Stimulated activated CD4-positive, alpha-beta T cell treated with anti-CD3 and anti-CD28 coated beads, Interleukin-15, amount 100 ng/mL, for 48 hours (primary cell): Measurements from ENCODE around the gene SON.
A peak's percentile ranks its signal among the peaks of the same experiment; 100 is the strongest.

Source experiments
- DNase-seq, 2 donors: peaks; one replicate each; pipeline ENCODE4 v3.0.0-alpha.2; 2020; ENCODE audit warnings: low read depth in 2 of 2

The SON gene

DNA sequence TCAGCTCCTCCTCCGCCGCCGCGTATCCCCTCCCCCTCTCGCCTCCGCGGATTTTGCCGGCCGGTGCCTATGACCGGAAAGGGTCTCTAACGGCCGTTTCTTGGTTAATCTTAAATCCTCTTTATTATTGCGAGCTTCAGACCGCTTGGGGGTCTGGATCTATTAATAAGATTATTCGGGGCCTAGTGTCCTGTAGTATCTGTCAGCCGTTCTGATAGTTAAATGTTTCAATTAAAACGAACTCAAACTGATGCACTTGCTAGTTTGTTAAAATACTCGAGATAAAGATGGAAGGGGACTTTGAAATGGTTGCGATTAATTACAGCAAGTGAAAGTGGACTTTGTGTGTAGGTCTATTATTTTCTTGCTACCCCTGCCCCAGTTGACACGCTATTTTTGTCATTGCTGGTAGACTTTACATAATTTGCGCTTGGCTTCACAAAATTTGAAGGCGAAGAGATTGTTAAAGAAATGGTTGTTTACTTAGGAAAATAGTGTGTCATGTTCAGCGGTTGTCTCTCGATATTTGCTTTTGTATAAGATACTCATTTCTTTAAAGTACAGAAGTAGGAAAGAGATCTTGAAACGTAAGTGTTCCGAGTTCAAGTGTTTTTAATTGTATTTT lies 779 bp downstream of the SON start:
- peak; percentile 56 to 74 for DNase-seq

- DNase-seq: no peak
Measured at GRCh38 chr21:33544451-33545195, 1.8 kb downstream of the SON start.

GRCh38 chr21:33546086-33546485 lies 3.2 kb downstream of the SON start:
- DNase-seq: no peak

DNA sequence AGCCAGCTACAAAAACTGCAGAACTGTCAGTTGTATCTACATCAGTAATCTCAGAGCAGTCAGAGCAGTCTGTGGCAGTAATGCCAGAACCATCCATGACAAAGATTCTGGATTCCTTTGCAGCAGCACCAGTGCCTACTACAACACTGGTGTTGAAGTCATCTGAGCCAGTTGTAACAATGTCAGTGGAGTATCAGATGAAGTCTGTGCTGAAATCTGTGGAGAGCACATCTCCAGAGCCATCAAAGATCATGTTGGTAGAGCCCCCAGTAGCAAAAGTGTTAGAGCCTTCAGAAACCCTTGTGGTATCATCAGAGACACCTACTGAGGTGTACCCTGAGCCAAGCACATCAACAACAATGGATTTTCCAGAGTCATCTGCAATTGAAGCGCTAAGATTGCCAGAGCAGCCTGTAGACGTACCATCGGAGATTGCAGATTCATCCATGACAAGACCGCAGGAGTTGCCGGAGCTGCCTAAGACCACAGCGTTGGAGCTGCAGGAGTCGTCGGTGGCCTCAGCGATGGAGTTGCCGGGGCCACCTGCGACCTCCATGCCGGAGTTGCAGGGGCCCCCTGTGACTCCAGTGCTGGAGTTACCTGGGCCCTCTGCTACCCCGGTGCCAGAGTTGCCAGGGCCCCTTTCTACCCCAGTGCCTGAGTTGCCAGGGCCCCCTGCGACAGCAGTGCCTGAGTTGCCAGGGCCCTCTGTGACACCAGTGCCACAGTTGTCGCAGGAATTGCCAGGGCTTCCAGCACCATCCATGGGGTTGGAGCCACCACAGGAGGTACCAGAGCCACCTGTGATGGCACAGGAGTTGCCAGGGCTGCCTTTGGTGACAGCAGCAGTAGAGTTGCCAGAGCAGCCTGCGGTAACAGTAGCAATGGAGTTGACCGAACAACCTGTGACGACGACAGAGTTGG lies 7.3 kb downstream of the SON start:
- DNase-seq: no peak

GRCh38 chr21:33550772-33551660 lies 8.2 kb downstream of the SON start:
- DNase-seq: no peak

- DNase-seq: no peak
Measured at GRCh38 chr21:33551664-33552063, 8.8 kb downstream of the SON start.

DNA sequence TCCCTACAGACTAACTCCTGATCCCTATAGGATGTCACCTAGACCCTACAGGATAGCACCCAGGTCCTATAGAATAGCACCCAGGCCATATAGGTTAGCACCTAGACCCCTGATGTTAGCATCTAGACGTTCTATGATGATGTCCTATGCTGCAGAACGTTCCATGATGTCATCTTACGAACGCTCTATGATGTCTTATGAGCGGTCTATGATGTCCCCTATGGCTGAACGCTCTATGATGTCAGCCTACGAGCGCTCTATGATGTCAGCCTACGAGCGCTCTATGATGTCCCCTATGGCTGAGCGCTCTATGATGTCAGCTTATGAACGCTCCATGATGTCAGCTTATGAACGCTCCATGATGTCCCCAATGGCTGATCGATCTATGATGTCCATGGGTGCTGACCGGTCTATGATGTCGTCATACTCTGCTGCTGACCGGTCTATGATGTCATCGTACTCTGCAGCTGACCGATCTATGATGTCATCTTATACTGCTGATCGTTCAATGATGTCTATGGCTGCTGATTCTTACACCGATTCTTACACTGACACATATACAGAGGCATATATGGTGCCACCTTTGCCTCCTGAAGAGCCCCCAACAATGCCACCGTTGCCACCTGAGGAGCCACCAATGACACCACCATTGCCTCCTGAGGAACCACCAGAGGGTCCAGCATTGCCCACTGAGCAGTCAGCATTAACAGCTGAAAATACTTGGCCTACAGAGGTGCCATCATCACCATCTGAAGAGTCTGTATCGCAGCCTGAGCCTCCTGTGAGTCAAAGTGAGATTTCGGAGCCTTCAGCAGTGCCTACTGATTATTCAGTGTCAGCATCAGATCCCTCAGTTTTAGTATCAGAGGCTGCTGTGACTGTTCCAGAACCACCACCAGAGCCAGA lies 9.5 kb downstream of the SON start:
- no peak for DNase-seq

DNA sequence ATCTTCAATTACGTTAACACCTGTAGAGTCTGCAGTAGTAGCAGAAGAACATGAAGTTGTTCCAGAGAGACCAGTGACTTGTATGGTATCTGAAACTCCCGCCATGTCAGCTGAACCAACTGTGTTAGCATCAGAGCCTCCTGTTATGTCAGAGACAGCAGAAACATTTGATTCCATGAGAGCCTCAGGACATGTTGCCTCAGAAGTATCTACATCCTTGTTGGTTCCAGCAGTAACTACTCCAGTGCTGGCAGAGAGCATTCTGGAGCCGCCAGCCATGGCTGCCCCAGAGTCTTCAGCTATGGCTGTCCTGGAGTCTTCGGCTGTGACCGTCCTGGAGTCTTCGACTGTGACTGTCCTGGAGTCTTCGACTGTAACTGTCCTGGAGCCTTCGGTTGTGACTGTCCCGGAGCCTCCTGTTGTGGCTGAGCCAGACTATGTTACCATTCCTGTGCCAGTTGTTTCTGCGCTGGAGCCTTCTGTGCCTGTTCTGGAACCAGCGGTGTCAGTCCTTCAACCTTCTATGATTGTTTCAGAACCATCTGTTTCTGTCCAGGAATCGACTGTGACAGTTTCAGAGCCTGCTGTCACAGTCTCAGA lies 10.3 kb downstream of the SON start:
- DNase-seq: no peak

DNA sequence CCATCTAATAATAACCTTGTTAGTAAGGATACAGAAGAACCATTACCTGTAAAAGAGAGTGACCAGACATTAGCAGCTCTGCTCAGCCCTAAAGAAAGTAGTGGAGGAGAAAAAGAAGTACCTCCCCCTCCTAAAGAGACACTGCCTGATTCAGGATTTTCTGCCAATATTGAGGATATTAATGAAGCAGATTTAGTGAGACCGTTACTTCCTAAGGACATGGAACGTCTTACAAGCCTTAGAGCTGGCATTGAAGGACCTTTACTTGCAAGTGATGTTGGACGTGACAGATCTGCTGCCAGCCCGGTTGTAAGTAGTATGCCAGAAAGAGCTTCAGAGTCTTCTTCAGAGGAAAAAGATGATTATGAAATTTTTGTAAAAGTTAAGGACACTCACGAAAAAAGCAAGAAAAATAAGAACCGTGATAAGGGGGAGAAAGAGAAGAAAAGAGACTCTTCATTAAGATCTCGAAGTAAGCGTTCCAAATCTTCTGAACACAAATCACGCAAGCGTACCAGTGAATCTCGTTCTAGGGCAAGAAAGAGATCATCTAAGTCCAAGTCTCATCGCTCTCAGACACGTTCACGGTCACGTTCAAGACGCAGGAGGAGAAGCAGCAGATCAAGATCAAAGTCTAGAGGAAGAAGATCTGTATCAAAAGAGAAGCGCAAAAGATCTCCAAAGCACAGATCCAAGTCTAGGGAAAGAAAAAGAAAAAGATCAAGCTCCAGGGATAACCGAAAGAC lies 11.6 kb downstream of the SON start:
- no peak for DNase-seq

DNA sequence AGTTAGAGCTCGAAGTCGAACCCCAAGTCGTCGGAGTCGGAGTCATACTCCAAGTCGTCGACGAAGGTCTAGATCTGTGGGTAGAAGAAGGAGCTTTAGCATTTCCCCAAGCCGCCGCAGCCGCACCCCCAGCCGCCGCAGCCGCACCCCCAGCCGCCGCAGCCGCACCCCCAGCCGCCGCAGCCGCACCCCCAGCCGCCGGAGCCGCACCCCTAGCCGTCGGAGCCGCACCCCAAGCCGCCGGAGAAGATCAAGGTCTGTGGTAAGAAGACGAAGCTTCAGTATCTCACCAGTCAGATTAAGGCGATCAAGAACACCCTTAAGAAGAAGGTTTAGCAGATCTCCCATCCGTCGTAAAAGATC lies 12.1 kb downstream of the SON start:
- no peak for DNase-seq

DNA sequence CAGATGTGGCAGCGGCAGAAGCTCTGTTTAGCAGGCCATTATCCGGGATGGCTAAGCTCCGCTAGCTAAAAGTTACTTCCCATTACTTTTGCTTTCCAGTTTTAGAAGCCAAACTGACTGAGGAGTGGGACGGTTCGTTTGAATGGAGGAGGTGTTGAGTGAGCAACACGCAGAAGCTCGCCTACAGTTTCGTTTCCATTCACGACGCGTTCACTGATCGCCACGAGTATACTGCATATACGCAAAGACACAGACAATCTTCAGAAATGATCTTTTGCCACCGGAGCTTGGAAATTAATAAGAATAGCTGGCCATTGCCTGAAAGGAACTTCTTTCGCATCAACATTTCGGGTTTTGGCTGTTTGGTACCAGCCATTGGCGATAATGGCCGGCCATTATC lies 14.6 kb downstream of the SON start:
- DNase-seq: no peak

DNA sequence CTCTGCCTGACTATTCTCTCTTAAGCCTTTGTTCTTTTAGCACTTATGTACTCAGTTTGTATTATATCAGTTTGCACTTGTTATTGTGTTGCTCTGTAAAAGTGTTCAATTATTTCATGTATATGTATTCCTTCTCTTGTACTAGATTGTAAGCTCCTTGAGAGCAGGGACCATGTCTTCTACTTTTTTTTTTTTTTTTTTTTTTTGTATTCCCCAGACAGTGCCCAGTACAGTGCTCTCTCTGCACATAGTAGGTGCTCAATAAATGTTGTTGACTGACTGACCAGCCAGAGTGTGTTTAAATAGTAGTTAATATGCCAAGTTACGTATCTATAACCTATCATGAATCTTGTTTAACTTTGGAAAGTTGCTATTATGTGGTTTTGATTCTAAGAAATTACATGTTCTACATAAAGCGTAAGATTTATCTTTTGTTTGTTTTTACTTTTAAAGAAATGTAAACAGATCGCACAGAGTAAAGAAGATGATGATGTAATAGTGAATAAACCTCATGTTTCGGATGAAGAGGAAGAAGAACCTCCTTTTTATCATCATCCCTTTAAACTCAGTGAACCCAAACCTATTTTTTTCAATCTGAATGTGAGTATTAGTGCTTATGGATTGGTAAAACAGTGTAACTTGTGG lies 16.1 kb downstream of the SON start:
- no peak for DNase-seq

DNA sequence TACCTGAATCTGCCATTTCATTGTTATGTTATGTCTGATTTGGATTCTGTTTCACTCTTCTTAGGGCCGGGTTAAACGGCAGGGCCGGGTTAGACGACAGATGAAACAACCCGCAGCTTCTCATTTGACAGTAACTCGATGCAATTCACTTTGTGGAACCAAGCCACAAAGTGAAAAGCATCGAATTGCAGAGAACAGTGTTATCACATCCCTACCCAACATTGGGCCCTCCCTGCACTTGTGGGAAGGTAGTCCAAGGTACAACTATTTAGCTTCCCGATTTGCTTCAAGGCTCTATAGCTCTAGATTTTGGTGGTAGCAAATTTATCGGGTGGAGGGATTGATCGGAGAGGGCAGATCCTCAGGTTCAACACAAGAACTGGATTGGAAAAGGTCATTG lies 17.0 kb downstream of the SON start:
- no peak for DNase-seq

DNA sequence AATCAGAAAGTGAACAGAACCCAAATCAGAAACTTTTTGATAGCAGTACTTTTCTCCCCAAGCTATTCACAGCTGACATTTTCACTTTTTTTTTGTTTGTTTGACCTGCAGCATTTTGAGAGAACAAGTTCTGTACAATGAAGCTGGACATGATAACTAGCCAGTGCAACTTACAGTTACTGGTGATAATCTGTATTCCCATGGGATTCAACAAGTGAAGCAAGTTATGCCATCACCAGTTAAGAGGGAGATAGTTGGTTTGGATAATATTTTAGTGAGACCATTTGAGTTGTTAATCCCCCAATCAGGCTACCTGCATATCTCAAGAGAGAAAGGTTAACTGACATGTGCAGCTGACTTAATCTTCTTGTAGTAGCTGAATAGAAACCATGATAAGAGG lies 18.1 kb downstream of the SON start:
- DNase-seq: no peak

DNA sequence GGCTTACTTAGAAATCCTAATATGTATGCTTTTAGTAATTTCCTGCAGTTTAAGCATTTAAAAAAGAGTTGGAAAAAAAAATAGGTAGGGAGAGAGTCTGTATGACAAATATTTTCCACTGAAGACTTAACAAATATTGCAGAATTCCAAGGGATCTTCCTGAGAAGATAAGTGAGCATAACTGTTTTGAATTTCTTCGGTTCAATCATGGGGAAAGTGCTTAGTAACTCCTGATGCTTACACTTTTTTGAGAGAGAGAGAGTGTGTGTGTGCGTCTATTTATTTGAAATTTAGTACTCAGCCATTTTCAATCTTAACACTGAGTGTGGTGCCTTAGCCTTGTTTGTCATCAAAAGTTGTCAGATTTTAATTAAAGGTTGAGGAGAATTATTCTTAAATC lies 18.5 kb downstream of the SON start:
- DNase-seq: no peak

GRCh38 chr21:33562389-33562788 lies 19.6 kb downstream of the SON start:
- no peak for DNase-seq

- DNase-seq: no peak
Measured at GRCh38 chr21:33566514-33566913, 23.7 kb downstream of the SON start.

- DNase-seq: no peak
Measured at GRCh38 chr21:33567914-33568313, 25.1 kb downstream of the SON start.

DNA sequence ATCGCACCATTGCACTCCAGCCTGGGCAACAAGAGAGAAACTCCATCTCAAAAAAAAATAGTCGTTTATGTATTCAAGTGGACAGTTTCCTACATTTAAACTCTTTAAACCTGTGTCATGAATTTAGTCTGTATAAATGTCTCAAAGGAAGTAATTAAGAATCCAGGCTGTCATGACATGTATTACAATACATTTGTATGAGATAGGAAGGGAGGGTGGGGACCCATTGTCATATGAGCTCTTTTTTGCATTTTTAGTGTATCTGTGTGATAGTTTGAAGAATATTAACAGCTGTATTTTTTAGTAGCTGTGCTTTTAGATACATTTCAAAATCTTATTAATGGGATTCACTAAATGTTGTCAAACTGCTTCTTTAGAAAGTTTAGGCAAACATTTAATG lies 25.6 kb downstream of the SON start:
- DNase-seq: no peak
